CD4-positive, alpha-beta T cell (primary cell): Measurements from ENCODE around the gene TRAPPC2. TPM values are rescaled to one million over a fixed set of nuclear protein-coding genes. Genes with fewer than 3 reads are reported as not detected.
"Not testable (repeated sequence)": the region's sequence is repeated elsewhere in the genome, so short reads cannot be mapped to it uniquely, and the experiment has no call there.

ENCODE experiments used
- ATAC-seq: fragments of 200-7000 bp; cut with Tn5 transposase; one replicate; pipeline ENCODE4 v1.10.0; 2022; ENCODE audit warnings: mild to moderate bottlenecking; ENCODE audit not compliant: poor library complexity
- CTCF ChIA-PET: fragments of 350-600 bp; sonication (Branson Sonifier 250); formaldehyde crosslinking; loops from one replicate; lab custom pipeline; 2021; ENCODE audit warnings: antibody characterized with exemption, inconsistent platforms; lab: Charles Lee
- POLR2A ChIA-PET: fragments of 350-600 bp; sonication (Branson Sonifier 250); formaldehyde crosslinking; loops from one replicate; lab custom pipeline; 2021; ENCODE audit warnings: antibody characterized with exemption, inconsistent platforms; lab: Charles Lee
- DNase-seq, 14 experiments: peaks; one replicate each; pipeline ENCODE4 v3.0.0-alpha.2; 2013 to 2020; ENCODE audit warnings: mixed read lengths in 2 of 14
- H3K27ac ChIP-seq, 2 donors: one replicate each; pipeline versions ENCODE4 v1.5.1 to v1.7.0; 2013; ENCODE audit warnings: low read length in 2 of 2, low read depth in 1 of 2, mild to moderate bottlenecking in 1 of 2
- H3K27me3 ChIP-seq, 2 experiments: 1 replicate in 1 of 2; 2 replicates in 1 of 2; pipeline versions ENCODE4 v1.6.1 to v1.7.0; 2013; ENCODE audit warnings: low read length in 2 of 2, control low read depth in 1 of 2, mild to moderate bottlenecking in 1 of 2, moderate library complexity in 1 of 2; ENCODE audit not compliant: insufficient read depth in 2 of 2, control insufficient read depth in 1 of 2
- H3K36me3 ChIP-seq: one replicate; pipeline ENCODE4 v1.6.1; 2013; ENCODE audit warnings: low read length, control low read depth; ENCODE audit not compliant: insufficient read depth
- H3K4me1 ChIP-seq: one replicate; pipeline ENCODE4 v1.6.1; 2013; ENCODE audit warnings: low read length, control low read depth; ENCODE audit not compliant: insufficient read depth
- H3K4me3 ChIP-seq: one replicate; pipeline ENCODE4 v1.5.1; 2013; ENCODE audit warnings: mild to moderate bottlenecking, low read length, moderate library complexity
- H3K9me3 ChIP-seq, 2 experiments: 1 replicate in 1 of 2; 2 replicates in 1 of 2; pipeline versions ENCODE4 v1.6.1 to v1.7.0; 2013; ENCODE audit warnings: low read length in 2 of 2, mild to moderate bottlenecking in 2 of 2, control low read depth in 1 of 2, moderate library complexity in 1 of 2; ENCODE audit not compliant: control insufficient read depth in 1 of 2, insufficient read depth in 1 of 2
- H3K27ac Mint-ChIP-seq: one replicate; pipeline ENCODE4 v1.8.0; 2020; ENCODE audit warnings: mixed read lengths
- H3K27me3 Mint-ChIP-seq: one replicate; pipeline ENCODE4 v1.8.0; 2021; ENCODE audit warnings: mixed read lengths
- H3K36me3 Mint-ChIP-seq: one replicate; pipeline ENCODE4 v1.8.0; 2021; ENCODE audit warnings: low read depth, mixed read lengths
- H3K4me1 Mint-ChIP-seq: one replicate; pipeline ENCODE4 v1.8.0; 2021; ENCODE audit warnings: low read depth, mixed read lengths
- H3K4me3 Mint-ChIP-seq: one replicate; pipeline ENCODE4 v1.8.0; 2020; ENCODE audit warnings: mild to moderate bottlenecking, mixed read lengths
- H3K9me3 Mint-ChIP-seq: one replicate; pipeline ENCODE4 v1.8.0; 2020; ENCODE audit warnings: mixed read lengths
- CTCF ChIP-seq: fragments of 200-600 bp; IDR thresholded peaks from one replicate; pipeline ENCODE4 v1.8.0; 2022; ENCODE audit warnings: antibody characterized with exemption, mild to moderate bottlenecking
- intact Hi-C, 2 experiments: fragments of 100-400 bp; cut with DNase I in 1 of 2; cut with micrococcal nuclease in 1 of 2; formaldehyde crosslinking; loops; one replicate each; pipeline versions ENCODE4 v1.15.1 to v1.9.0; 2023 to 2025; cut with DNase I, micrococcal nuclease
- total RNA-seq, 174 experiments: library from RNA in 2 of 174; stranded (reverse) in 2 of 174; gene quantifications; one replicate each; pipeline ENCODE4 v1.2.3 and lab custom pipeline; 2021 to 2026

TRAPPC2 gene
- total RNA-seq, 2 experiments from 2014 or later = 21.4 to 22.3 TPM

GRCh38 chrX:13724878-13725277, 9.5 kb downstream of the TRAPPC2 start:
- H3K27me3 ChIP-seq, H3K27ac ChIP-seq, H3K27me3 Mint-ChIP-seq, intact Hi-C loops, H3K9me3 ChIP-seq, H3K9me3 Mint-ChIP-seq, H3K36me3 ChIP-seq: not testable (repeated sequence)
- Mint-ChIP-seq H3K4me1 (peaks cover 65% of the 10 kb centered on the region), H3K4me3 (peak overlapping the region; percentile 20), H3K27ac (peak overlapping the region; percentile 88), H3K36me3 (peaks cover 74% of the 10 kb centered on the region)
- peak in 13 of 14 experiments; percentile 33 to 81 (median 52) for DNase-seq
- Histone ChIP-seq H3K4me3 (peak overlapping the region; percentile 12), H3K4me1 (peaks cover 15% of the 10 kb centered on the region)
- ChIA-PET POLR2A (interaction anchor here (1.0 to 9.0 kb wide), 6 partner anchors 9 to 747 kb away, joined by 3 to 105 read pairs (median 4); partner anchors contain the start of genes OFD1, RAB9A and TRAPPC2), CTCF (interaction anchor here (1.1 to 1.6 kb wide), 2 partner anchors 10 to 38 kb away, joined by 3 to 4 read pairs; partner anchors contain the start of genes OFD1 and TRAPPC2)
- ATAC-seq = peak; percentile 51

- TF ChIP-seq CTCF = no peak
- no peak for ATAC-seq
- H3K4me1 ChIP-seq = peaks cover 38% of the 10 kb centered on the region
- no peak overlapping the region for H3K27ac ChIP-seq
- intact Hi-C loops = no loop called here
- no peak for DNase-seq
- no peak overlapping the region for H3K4me3 Mint-ChIP-seq
- peaks cover 69% of the 10 kb centered on the region for H3K36me3 Mint-ChIP-seq
- peaks cover 18% of the 10 kb centered on the region for H3K36me3 ChIP-seq
- no peaks in the 10 kb centered on the region for H3K27me3 ChIP-seq
- ChIA-PET CTCF (interaction anchor here (0.6 to 1.6 kb wide), 3 partner anchors 12 to 19 kb away, joined by 3 to 5 read pairs (median 3); partner anchors contain the start of genes OFD1 and TRAPPC2), POLR2A (interaction anchor here (0.9 to 9.0 kb wide), 4 partner anchors 12 to 33 kb away, joined by 3 to 105 read pairs (median 5); partner anchors contain the start of genes OFD1, RAB9A and TRAPPC2)
- H3K27me3 Mint-ChIP-seq = no peaks in the 10 kb centered on the region
- H3K9me3 ChIP-seq = no peaks in the 10 kb centered on the region
- H3K9me3 Mint-ChIP-seq = no peaks in the 10 kb centered on the region
- H3K4me1 Mint-ChIP-seq = peaks cover 71% of the 10 kb centered on the region
- H3K27ac Mint-ChIP-seq = peak overlapping the region; percentile 58
- no peak overlapping the region for H3K4me3 ChIP-seq
These were observed 12.5 kb downstream of the TRAPPC2 start for GRCh38 chrX:13721819-13722519.

GRCh38 chrX:13721371-13721770, 13.0 kb downstream of the TRAPPC2 start:
- ChIA-PET POLR2A (interaction anchor here (9.0 kb wide), 1 partner anchor 13 kb away, joined by 105 read pairs; the partner anchor contains the start of genes OFD1 and TRAPPC2), CTCF (interaction anchor here (0.6 to 1.6 kb wide), 3 partner anchors 15 to 66 kb away, joined by 3 to 5 read pairs (median 3); no protein-coding TSS in a partner anchor)
- peaks cover 67% of the 10 kb centered on the region for H3K36me3 Mint-ChIP-seq

More at GRCh38 chrX:13721371-13721770, 13.0 kb downstream of the TRAPPC2 start:
- H3K27ac ChIP-seq = no peak overlapping the region
- H3K27me3 Mint-ChIP-seq = no peaks in the 10 kb centered on the region
- H3K36me3 ChIP-seq = peaks cover 18% of the 10 kb centered on the region
- no peak for ATAC-seq
- peaks cover 69% of the 10 kb centered on the region for H3K4me1 Mint-ChIP-seq
- intact Hi-C loops = no loop called here
- peak overlapping the region; percentile 58 for H3K27ac Mint-ChIP-seq
- no peak for TF ChIP-seq CTCF
- no peaks in the 10 kb centered on the region for H3K9me3 ChIP-seq
- H3K27me3 ChIP-seq = no peaks in the 10 kb centered on the region
- DNase-seq = no peak
- H3K4me1 ChIP-seq = peaks cover 41% of the 10 kb centered on the region
- H3K4me3 Mint-ChIP-seq = no peak overlapping the region
- H3K9me3 Mint-ChIP-seq = no peaks in the 10 kb centered on the region
- no peak overlapping the region for H3K4me3 ChIP-seq
